Left lung (tissue), 10 donors: ENCODE results near the gene ARHGDIG. TPM values are rescaled to one million over a fixed set of nuclear protein-coding genes. Genes with fewer than 3 reads are reported as not detected.
"Not testable (repeated sequence)": the region's sequence is repeated elsewhere in the genome, so short reads cannot be mapped to it uniquely, and the experiment has no call there.

Source experiments
- ATAC-seq: fragments of 200-7000 bp; cut with Tn5 transposase; one replicate; pipeline ENCODE4 v1.9.1; 2020; ENCODE audit warnings: moderate library complexity
- DNase-seq, 4 donors: peaks; one replicate each; pipeline ENCODE4 v3.0.0-alpha.2; 2013 to 2020
- H3K27ac ChIP-seq, 2 donors: fragments of 200-600 bp; sonication (generic) in 1 of 2; one replicate each; pipeline versions ENCODE4 v1.5.0 to v1.8.0; 2020 to 2021
- H3K27me3 ChIP-seq, 2 donors: fragments of 200-600 bp; sonication (generic) in 1 of 2; one replicate each; pipeline versions ENCODE4 v1.5.0 to v1.8.0; 2020 to 2021
- H3K36me3 ChIP-seq, 2 donors: fragments of 200-600 bp; sonication (generic) in 1 of 2; one replicate each; pipeline versions ENCODE4 v1.5.0 to v1.8.0; 2020 to 2021
- H3K4me1 ChIP-seq, 2 donors: fragments of 200-600 bp; one replicate each; pipeline ENCODE4 v1.8.0; 2021
- H3K4me3 ChIP-seq, 2 donors: fragments of 200-600 bp; sonication (generic) in 1 of 2; one replicate each; pipeline versions ENCODE4 v1.5.0 to v1.8.0; 2020 to 2021; ENCODE audit warnings: mild to moderate bottlenecking in 1 of 2
- H3K9me3 ChIP-seq, 2 donors: fragments of 200-600 bp; sonication (generic) in 1 of 2; one replicate each; pipeline versions ENCODE4 v1.5.0 to v1.8.0; 2020 to 2021
- CTCF ChIP-seq, 2 donors: fragments of 200-600 bp; sonication (generic) in 1 of 2; IDR thresholded peaks; one replicate each; pipeline versions ENCODE4 v1.5.0 to v1.8.0; 2021; ENCODE audit warnings: antibody characterized with exemption in 2 of 2
- intact Hi-C, 2 donors: fragments of 100-400 bp; cut with DNase I; formaldehyde crosslinking; loops; one replicate each; pipeline versions ENCODE4 v1.11.2 to v1.14.2; 2022
- polyA plus RNA-seq, 6 donors: library from polyadenylated mRNA; unstranded; fragments of 120-200 nt; gene quantifications; one replicate each; pipeline ENCODE4 v1.2.1, GENCODE V29; 2013; ENCODE audit not compliant: insufficient read length in 6 of 6
- total RNA-seq, 2 donors: library from RNA; stranded (reverse); fragmentation: NEBNext Ultra II Directional; extraction: Animal tissue kit (Norgen Biotek cat#: 25700); gene quantifications; one replicate each; pipeline ENCODE4 v1.2.1, GENCODE V29; 2021
- donor health status: DM: no; HTN: yes; CAD: no.
- donor health status: DM: no; HTN: no; CAD: no.

Gene ARHGDIG
- total and polyA plus RNA-seq, 8 donors: 0.52 to 2.6 (median 1.0) TPM; not detected in 1

GRCh38 chr16:266258-267164, 13.9 kb upstream of the ARHGDIG start:
- intact Hi-C loops: no loop called here
- Histone ChIP-seq H3K27me3 (peaks cover 0 to 12% of the 10 kb centered on the region in 2 donors), H3K9me3 (no peaks in the 10 kb centered on the region), H3K36me3 (peaks cover 0 to 40% of the 10 kb centered on the region in 2 donors), H3K27ac (no peak overlapping the region), H3K4me3 (no peak overlapping the region), H3K4me1 (no peaks in the 10 kb centered on the region)
- DNase-seq: no peak
- no peak for ATAC-seq
- TF ChIP-seq CTCF (IDR thresholded peaks at IDR 0.05): no peak

GRCh38 chr16:267562-267961, 12.8 kb upstream of the ARHGDIG start:
- ATAC-seq, H3K27ac ChIP-seq, intact Hi-C loops, H3K4me3 ChIP-seq, H3K9me3 ChIP-seq, DNase-seq, H3K4me1 ChIP-seq: not testable (repeated sequence)
- Histone ChIP-seq H3K27me3 (peaks cover 0 to 21% of the 10 kb centered on the region in 2 donors), H3K36me3 (peaks cover 0 to 30% of the 10 kb centered on the region in 2 donors)

GRCh38 chr16:268141-269053, 12.0 kb upstream of the ARHGDIG start:
- no peak for DNase-seq
- intact Hi-C loops: no loop called here
- Histone ChIP-seq H3K27ac (no peak overlapping the region), H3K4me1 (no peaks in the 10 kb centered on the region), H3K4me3 (no peak overlapping the region), H3K36me3 (peaks cover 0 to 21% of the 10 kb centered on the region in 2 donors), H3K9me3 (no peaks in the 10 kb centered on the region), H3K27me3 (peaks cover 0 to 29% of the 10 kb centered on the region in 2 donors)
- no peak for TF ChIP-seq CTCF (IDR thresholded peaks at IDR 0.05)
- ATAC-seq: no peak

GRCh38 chr16:269061-269796, 11.2 kb upstream of the ARHGDIG start:
- Histone ChIP-seq H3K4me3 (no peak overlapping the region), H3K27ac (no peak overlapping the region), H3K36me3 (peaks cover 0 to 13% of the 10 kb centered on the region in 2 donors), H3K27me3 (peaks cover under 1 to 38% of the 10 kb centered on the region in 2 donors), H3K9me3 (no peaks in the 10 kb centered on the region), H3K4me1 (no peaks in the 10 kb centered on the region)
- no peak for DNase-seq
- intact Hi-C loops: no loop called here
- no peak for ATAC-seq
- TF ChIP-seq CTCF (IDR thresholded peaks at IDR 0.05): no peak
